ENCODE data around the gene EN1. TPM values are rescaled to one million over a fixed set of nuclear protein-coding genes. Genes with fewer than 3 reads are reported as not detected.

EN1 gene
- total and polyA plus RNA-seq, 2 of the 4 experiments (the other 2 are of a cell fraction): not detected

- CTCF ChIA-PET: no interaction called here
- WGBS, 2 experiments (ENCODE audit: extremely low coverage in 2 of 2, insufficient read length in 1 of 2): 78% methylated on average over 5 of the region's 7 CpGs; no CpG with 5 or more reads in 1 of the 2 experiments
- H4K5ac ChIP-seq (ENCODE audit: low read depth, low read length): no peak overlapping the region
- no peak overlapping the region for H2BK5ac ChIP-seq (ENCODE audit: low read depth, low read length, poor library complexity, severe bottlenecking)
- H2BK15ac ChIP-seq (ENCODE audit: low read depth, low read length): no peak overlapping the region
- H3K27me3 ChIP-seq (ENCODE audit: control insufficient read depth, insufficient read depth, low read length): peaks cover 13% of the 10 kb centered on the region
- H3K4me3 ChIP-seq (ENCODE audit: insufficient read depth, low read depth, low read length): no peak overlapping the region
- no peak overlapping the region for H3K23ac ChIP-seq (ENCODE audit: low read depth, low read length)
- H3K79me1 ChIP-seq (ENCODE audit: low read depth in 1 of 2, low read length in 2 of 2): no peaks in the 10 kb centered on the region
- no peaks in the 10 kb centered on the region for H3K4me1 ChIP-seq (ENCODE audit: control insufficient read depth, insufficient read depth, low read length)
- H3K4me2 ChIP-seq (ENCODE audit: low read depth, low read length): no peak overlapping the region
- POLR2A ChIA-PET (ENCODE audit: unreplicated experiment): no interaction called here
- H3K18ac ChIP-seq (ENCODE audit: low read depth, low read length): no peak overlapping the region
- H4K8ac ChIP-seq (ENCODE audit: low read depth in 2 of 2, low read length in 2 of 2): no peak overlapping the region
- H4K91ac ChIP-seq (ENCODE audit: insufficient read depth, low read depth, low read length): no peak overlapping the region
- H3K27ac ChIP-seq (ENCODE audit: insufficient read depth, low read length): no peak overlapping the region
- H2AFZ ChIP-seq (replicated peaks; ENCODE audit: low read length, poor library complexity): no peak overlapping the region
- no peak overlapping the region for H2AK9ac ChIP-seq (replicated peaks; ENCODE audit: low read depth, low read length, poor library complexity)
- H3K9me3 ChIP-seq (ENCODE audit: control insufficient read depth, insufficient read depth, low read length): no peaks in the 10 kb centered on the region
- ATAC-seq (ENCODE audit: low read depth) (no peak), DNase-seq (no peak)
- H3K14ac ChIP-seq (replicated peaks; ENCODE audit: low read depth, low read length): no peak overlapping the region
- no peak overlapping the region for H3K9ac ChIP-seq (ENCODE audit: low read depth, low read length)
- H3K56ac ChIP-seq (ENCODE audit: extremely low read depth, insufficient read depth, low read length): no peak overlapping the region
- H3K9me1 ChIP-seq (ENCODE audit: insufficient read depth, low read length): no peaks in the 10 kb centered on the region
- H3K4ac ChIP-seq (ENCODE audit: low read depth, low read length): no peak overlapping the region
- no peaks in the 10 kb centered on the region for H4K20me1 ChIP-seq (ENCODE audit: insufficient read depth, low read length)
- H2AK5ac ChIP-seq (ENCODE audit: low read depth, low read length): no peak overlapping the region
- H2BK20ac ChIP-seq (ENCODE audit: low read depth, low read length): no peak overlapping the region
- in situ Hi-C loops (cut with MboI; ENCODE audit: low sequenced_read_pairs) (no loop called here), dilution Hi-C loops (cut with HindIII; ENCODE audit: low sequenced_read_pairs, unreplicated experiment) (no loop called here), intact Hi-C loops (cut with micrococcal nuclease) (no loop called here)
- H2BK120ac ChIP-seq (ENCODE audit: low read depth, low read length): no peak overlapping the region
- BruUV-seq (replicated peaks): no TSS peak
- TF ChIP-seq MXI1 (IDR thresholded peaks at IDR 0.05; ENCODE audit: borderline replicate concordance, low read depth, low read length) (no peak), ELK1 (IDR thresholded peaks at IDR 0.05; ENCODE audit: borderline replicate concordance, low read depth, low read length) (no peak), BHLHE40 (IDR thresholded peaks at IDR 0.05; ENCODE audit: low read depth, low read length) (no peak), MAZ (IDR thresholded peaks at IDR 0.05; ENCODE audit: borderline replicate concordance, low read depth, low read length) (no peak), NFE2L2 (IDR thresholded peaks at IDR 0.05; ENCODE audit: low read depth, low read length) (no peak), RAD21 (IDR thresholded peaks at IDR 0.05; ENCODE audit: low read length) (no peak), FOS (IDR thresholded peaks at IDR 0.05; ENCODE audit: low read depth, low read length) (no peak), CHD1 (IDR thresholded peaks at IDR 0.05; ENCODE audit: low read depth, low read length) (no peak), MAFK (IDR thresholded peaks at IDR 0.05; ENCODE audit: low read depth, low read length) (no peak), RCOR1 (IDR thresholded peaks at IDR 0.05; ENCODE audit: insufficient replicate concordance, low read length) (no peak), POLR2A (IDR thresholded peaks at IDR 0.05; ENCODE audit: low read depth, low read length) (no peak)
- H3K36me3 ChIP-seq (ENCODE audit: control insufficient read depth, insufficient read depth, low read length): no peaks in the 10 kb centered on the region
Observed at GRCh38 chr2:118815314-118815713, 32.1 kb downstream of the EN1 start.

Measured in IMR-90 (cell line).